IPS-NIHi11 (cell line): ENCODE results near the gene PDE3A.

Experiments
- DNase-seq: peaks from one replicate; pipeline ENCODE4 v3.0.0; 2012; ENCODE audit warnings: mixed read lengths, low spot score

Gene PDE3A

DNA sequence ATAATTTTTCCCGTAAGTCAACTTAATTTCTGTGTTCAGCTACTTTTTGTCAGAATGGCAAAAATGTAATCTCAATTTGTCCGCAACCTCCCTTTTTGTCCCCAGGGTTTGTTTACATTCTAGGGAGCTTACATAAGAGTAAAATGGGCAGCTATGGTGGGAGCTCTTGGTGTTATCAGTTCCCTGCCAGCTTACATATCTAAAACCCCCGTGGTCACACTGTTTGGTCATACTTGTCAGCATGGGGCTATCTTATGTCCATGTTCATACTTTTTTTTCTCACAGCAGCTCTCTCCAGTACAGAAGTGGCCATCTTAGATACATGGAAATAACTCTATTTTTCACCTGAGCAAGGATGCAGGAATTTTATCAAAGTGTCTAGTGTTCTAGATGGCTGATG, 343.5 kb downstream of the PDE3A start:
- no peak for DNase-seq

DNA sequence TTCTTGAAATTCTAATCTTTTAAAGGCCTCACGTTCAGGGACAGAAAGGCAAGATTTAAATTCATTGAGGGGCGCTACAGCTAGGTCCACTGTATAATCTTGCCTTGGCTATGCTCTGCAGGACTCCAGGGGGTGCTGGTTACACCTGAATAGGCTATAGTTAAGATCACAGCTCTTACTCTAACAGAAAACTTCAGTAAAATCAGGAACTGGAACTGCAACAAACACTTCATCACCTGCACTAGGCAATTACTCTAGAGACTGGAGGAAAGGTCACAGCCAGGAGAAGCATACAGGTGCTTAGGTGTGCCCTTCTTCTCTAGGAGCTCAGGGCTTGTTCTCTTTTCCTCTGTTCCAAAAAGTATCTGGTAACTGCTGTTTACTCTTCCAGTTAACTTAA, 347.7 kb downstream of the PDE3A start:
- peak; percentile 43 for DNase-seq

DNA sequence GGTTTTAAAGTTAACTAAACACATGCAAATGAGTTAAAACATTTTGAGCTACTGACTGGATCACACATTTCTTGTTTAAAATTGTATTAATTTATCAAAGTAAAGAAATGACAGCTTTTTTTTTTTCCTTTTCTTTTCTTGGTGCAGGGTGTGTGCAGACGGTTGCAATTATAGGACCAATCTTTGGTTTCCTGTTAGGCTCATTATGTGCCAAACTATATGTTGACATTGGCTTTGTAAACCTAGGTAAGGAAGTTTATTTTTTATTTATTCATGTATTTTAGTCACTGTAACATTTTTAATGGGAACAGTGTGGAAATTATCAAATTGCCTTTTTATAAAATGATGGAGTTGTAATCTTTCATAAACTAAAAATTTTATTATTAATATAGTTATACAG, 348.6 kb downstream of the PDE3A start:
- no peak for DNase-seq

DNA sequence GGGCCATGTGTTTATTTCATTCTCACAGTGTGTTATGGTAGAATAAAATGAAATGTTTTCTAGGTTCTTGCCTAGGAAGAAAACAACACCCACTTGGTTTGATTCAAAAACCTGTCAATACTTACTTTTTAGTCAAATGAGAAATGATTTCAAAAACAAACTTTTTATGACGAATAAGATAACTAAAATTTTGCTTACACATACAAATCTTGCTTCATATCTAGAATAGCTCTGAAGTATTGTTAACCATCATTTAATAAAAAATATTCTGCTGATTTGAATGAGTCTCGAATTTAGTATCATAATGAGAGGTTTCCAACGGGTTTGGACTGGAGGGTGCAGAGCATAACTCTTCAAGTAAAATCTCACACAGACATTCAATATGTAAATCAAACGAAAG, 350.0 kb downstream of the PDE3A start:
- no peak for DNase-seq

DNA sequence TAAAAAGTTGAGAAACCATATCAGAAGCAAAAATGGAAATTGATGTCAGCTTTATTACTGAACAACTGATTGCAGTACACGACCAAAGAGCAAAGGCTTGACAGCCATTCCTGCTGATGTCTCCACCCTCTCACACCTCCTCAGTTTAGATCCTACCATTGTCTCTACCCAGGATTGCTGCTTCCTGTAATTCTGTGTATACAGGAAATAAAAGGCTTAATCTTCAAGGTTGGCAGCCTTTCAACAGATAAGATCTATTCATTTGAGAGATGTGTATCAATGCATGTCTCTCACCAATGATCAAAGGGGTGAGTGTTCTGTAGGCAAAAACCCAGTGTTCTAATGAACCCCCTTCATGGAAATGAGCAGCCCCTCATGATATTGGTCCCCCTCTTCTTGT, 353.8 kb downstream of the PDE3A start:
- DNase-seq = no peak

DNA sequence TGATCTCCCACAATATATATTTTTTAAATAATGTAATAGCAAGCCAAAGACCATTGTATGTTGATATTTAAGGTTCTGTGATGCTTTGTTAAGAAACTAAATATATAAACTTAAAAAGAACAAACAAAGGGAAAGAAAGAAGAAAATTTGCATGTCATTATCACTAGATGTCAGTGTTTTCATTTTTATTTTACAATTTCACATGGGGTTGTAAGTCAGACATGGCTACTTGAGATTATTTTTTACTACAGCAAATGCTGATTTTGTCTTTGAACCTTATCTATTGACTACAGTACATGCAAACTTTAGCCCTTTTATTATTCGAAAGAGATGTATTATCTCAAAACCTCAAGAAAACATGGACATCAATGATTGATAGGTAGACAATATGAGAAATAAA, 362.9 kb downstream of the PDE3A start:
- DNase-seq = no peak
